GM21576 (cell line): ENCODE measurements around the gene C1orf94.

Source experiments
- ATAC-seq: cut with Tn5 transposase; IDR thresholded peaks from one replicate; pipeline ENCODE4 v1.9.1; 2021; ENCODE audit warnings: mild to moderate bottlenecking, moderate library complexity; ENCODE audit not compliant: unreplicated experiment

C1orf94 gene

GRCh38 chr1:34176830-34177603 lies at the start of gene C1orf94:
C1orf94 (plus strand) TSS chr1:34176907; CDS start chr1:34177790, 883 bp downstream.
- no peak for ATAC-seq

- ATAC-seq, result no peak
These were observed 49.4 kb upstream of the C1orf94 start for GRCh38 chr1:34127006-34128000.

GRCh38 chr1:34128186-34128889 lies 48.4 kb upstream of the C1orf94 start:
- no peak for ATAC-seq

GRCh38 chr1:34129630-34130029 lies 47.1 kb upstream of the C1orf94 start:
- ATAC-seq, result no peak

GRCh38 chr1:34130306-34130705 lies 46.4 kb upstream of the C1orf94 start:
- no peak for ATAC-seq

- ATAC-seq, result no peak
These were observed 45.1 kb upstream of the C1orf94 start for GRCh38 chr1:34131396-34132160.

GRCh38 chr1:34132161-34132420 lies 44.6 kb upstream of the C1orf94 start:
- no peak for ATAC-seq

GRCh38 chr1:34137411-34137810 lies 39.3 kb upstream of the C1orf94 start:
- no peak for ATAC-seq

GRCh38 chr1:34140011-34140676 lies 36.6 kb upstream of the C1orf94 start:
- no peak for ATAC-seq

- no peak for ATAC-seq
These were observed 32.7 kb upstream of the C1orf94 start for GRCh38 chr1:34143975-34144374.

GRCh38 chr1:34144766-34145165 lies 31.9 kb upstream of the C1orf94 start:
- ATAC-seq, result no peak

- ATAC-seq, result no peak
These were observed 29.4 kb upstream of the C1orf94 start for GRCh38 chr1:34147301-34147700.

- ATAC-seq, result no peak
These were observed 27.2 kb upstream of the C1orf94 start for GRCh38 chr1:34149501-34149900.

- no peak for ATAC-seq
These were observed 23.5 kb upstream of the C1orf94 start for GRCh38 chr1:34153246-34153645.

- ATAC-seq, result no peak
These were observed 20.8 kb upstream of the C1orf94 start for GRCh38 chr1:34155860-34156259.

GRCh38 chr1:34156739-34157138 lies 20.0 kb upstream of the C1orf94 start:
- ATAC-seq, result no peak

- peak; percentile 44 for ATAC-seq
These were observed 13.6 kb upstream of the C1orf94 start for GRCh38 chr1:34162852-34163766.

- no peak for ATAC-seq
These were observed 12.6 kb upstream of the C1orf94 start for GRCh38 chr1:34163792-34164731.
